Glomerular visceral epithelial cell (primary cell): ENCODE results near the gene MORN5.
A peak's percentile ranks its signal among the peaks of the same experiment; 100 is the strongest.
"Not testable (repeated sequence)": the region's sequence is repeated elsewhere in the genome, so short reads cannot be mapped to it uniquely, and the experiment has no call there.

Experiments used
- DNase-seq: peaks from one replicate; pipeline ENCODE4 v3.0.0-alpha.2; 2016; ENCODE audit errors: extremely low spot score

MORN5 gene

GRCh38 chr9:122159026-122159924 lies at the start of gene MORN5, which contains the start of gene NDUFA8:
Gene MORN5 (plus strand): TSS chr9:122159908. CDS start chr9:122159973, 65 bp downstream.
Gene NDUFA8 (minus strand): TSS chr9:122159779. CDS start chr9:122159677, 102 bp downstream.
- DNase-seq: peak; percentile 97

GRCh38 chr9:122110100-122110833 lies 49.4 kb upstream of the MORN5 start:
- DNase-seq: no peak

- DNase-seq: no peak
Measured at GRCh38 chr9:122111413-122112085, 48.2 kb upstream of the MORN5 start.

GRCh38 chr9:122112238-122112637 lies 47.5 kb upstream of the MORN5 start:
- no peak for DNase-seq

DNA sequence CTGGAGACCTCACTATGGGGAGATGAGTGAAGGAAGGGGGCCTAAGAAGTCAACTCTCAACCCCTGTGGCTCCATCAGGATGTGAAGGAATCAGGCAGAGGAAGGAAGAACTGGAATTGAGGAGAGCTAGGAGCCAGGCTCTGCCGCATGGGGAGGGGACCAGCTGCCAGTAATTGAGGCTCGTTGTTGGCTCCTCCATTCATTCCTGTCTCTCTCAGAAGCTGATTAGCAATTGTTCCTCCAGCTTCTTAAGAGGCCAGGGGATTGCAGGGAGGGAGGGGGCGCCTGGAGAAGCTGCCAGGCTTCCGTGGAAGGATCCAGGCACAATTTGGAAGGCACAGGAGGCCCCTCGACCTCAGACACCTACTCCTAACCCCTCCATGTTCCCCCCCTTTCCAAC lies 46.1 kb upstream of the MORN5 start:
- no peak for DNase-seq

DNA sequence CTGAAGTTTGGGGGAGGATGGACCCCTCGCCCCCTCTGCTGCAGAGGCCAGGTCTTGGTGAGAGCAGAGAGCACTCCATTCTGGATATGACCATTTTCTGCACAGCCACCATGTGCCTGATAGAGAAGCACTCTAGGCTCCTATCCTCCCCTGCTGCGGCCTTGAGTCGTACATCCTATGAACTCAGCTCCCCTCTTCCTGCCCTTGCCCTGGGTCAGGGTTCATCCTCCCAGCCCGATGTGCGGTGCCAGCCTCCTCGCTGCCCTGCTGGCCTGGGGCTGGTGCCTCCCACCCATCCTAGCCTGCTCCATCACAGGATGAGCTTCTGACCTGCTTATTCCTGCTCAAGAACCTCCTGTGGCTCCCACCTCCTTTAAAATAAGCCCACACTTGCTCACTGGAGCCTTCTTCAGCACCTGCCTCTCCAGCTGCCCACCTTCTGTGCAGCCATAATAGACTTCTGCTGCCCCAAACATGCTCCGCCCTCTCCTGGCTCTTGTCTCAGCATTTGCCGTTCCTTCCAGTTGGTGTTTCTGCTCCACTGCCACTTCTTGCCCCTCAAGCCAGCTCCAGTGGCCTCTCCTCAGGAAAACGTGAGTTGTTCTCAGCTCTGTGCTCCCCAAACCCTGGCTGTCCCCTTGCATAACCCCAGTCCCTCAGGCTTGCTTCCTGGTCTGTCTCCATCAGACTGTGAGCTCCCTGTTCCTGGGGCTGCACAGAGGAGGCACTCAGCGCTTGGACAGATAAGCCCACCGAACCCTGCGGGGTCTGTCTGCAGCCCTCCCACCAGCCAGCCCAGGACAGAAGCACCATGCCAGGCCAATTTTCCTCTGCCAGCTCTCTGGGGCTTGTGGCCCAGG lies 44.3 kb upstream of the MORN5 start:
- no peak for DNase-seq

DNA sequence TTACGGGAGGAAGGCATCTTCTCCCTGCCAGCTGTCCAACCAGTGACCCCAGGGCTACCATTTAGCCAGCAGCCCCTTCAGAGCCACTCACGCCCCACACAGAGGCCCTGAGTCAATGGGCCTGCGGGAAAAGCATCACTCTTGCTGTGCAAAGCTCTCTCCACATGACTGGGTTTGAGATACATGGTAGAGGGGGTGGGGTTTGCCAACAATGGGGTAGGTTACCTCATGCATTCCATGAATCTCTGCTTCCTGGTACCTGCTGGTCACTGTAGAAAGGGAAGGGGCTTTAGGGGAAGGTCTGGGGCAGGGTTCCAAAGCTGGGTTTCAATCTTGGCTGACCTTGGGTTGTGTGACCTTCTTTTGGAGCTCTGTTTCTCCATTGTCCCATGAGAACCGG lies 43.7 kb upstream of the MORN5 start:
- peak; percentile 43 for DNase-seq

DNA sequence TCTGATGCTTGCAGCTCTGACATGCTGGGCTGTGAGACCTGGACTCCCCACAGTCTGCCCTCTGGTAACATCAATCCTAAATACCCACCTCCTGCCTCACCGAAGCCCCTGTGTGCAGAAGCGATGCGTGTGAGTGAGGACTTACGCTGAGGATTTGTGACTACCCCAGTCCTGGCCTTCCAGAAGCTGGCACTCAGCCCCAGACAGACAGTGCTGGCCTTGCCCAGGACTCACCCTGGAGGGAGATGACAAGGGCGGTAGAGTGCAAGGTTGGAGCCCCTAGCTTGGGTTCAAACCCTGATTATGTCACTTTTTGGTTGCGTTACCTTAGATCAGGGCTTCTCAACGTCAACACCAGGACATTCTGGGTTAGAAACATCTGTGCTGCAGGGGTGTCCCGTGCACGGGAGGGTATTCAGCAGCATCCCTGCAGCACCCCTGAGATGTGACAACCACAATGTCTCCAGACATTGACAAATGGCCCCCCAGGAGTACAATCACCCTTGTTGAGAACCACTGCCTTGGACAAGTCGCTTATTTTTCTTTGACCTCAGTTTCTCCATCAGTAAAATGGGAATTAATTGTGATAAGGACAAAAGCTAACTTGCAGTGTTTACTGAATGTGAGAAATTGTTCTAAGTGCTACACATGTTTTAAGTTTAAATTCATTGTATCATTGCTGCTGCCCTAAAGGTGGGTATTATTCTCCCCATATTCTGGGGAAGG lies 43.1 kb upstream of the MORN5 start:
- DNase-seq: no peak

GRCh38 chr9:122117241-122117640 lies 42.5 kb upstream of the MORN5 start:
- DNase-seq: not testable (repeated sequence)

GRCh38 chr9:122118343-122119165 lies 41.2 kb upstream of the MORN5 start:
- DNase-seq: no peak

DNA sequence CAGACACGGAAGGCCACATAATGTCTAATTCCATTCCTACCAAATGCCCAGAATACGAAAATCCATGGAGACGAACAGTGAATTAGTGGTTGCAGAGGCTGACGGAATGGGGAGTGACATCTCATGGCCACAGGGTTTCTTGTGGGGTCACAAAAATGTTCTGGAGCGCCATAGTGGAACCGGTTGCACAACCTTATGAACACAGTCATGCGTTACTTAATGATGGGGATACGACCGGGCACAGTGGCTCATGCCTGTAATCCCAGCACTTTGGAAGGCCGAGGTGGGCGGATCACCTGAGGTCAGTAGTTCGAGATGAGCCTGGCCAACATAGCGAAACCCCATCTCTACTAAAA lies 40.6 kb upstream of the MORN5 start:
- no peak for DNase-seq

- no peak for DNase-seq
Measured at GRCh38 chr9:122119721-122120120, 40.0 kb upstream of the MORN5 start.

- no peak for DNase-seq
Measured at GRCh38 chr9:122120316-122121071, 39.2 kb upstream of the MORN5 start.

GRCh38 chr9:122121391-122121790 lies 38.3 kb upstream of the MORN5 start:
- no peak for DNase-seq

GRCh38 chr9:122121931-122122330 lies 37.8 kb upstream of the MORN5 start:
- no peak for DNase-seq

- no peak for DNase-seq
Measured at GRCh38 chr9:122122468-122122867, 37.2 kb upstream of the MORN5 start.

- peak; percentile 73 for DNase-seq
Measured at GRCh38 chr9:122122903-122123632, 36.6 kb upstream of the MORN5 start.

- no peak for DNase-seq
Measured at GRCh38 chr9:122124048-122124447, 35.7 kb upstream of the MORN5 start.
